IMR-90 (cell line): Measurements from ENCODE around the gene APPBP2.
A peak's percentile ranks its signal among the peaks of the same experiment; 100 is the strongest.

ENCODE experiments used
- CTCF ChIP-seq: conservative IDR thresholded peaks from 2 replicates; pipeline ENCODE4 v1.5.1; 2012; ENCODE audit warnings: mild to moderate bottlenecking, low read depth, low read length, improper control_type of control experiment
- ELK1 ChIP-seq: fragments of 150-350 bp; IDR thresholded peaks from 2 replicates; pipeline ENCODE4 v1.6.1; 2016; ENCODE audit warnings: low read depth, mild to moderate bottlenecking, low read length, moderate library complexity, borderline replicate concordance
- POLR2A ChIP-seq: IDR thresholded peaks from 2 replicates; pipeline ENCODE4 v1.6.1; 2012; ENCODE audit warnings: mild to moderate bottlenecking, low read depth, low read length
- SMC3 ChIP-seq: fragments of 150-350 bp; IDR thresholded peaks from 2 replicates; pipeline ENCODE4 v1.6.1; 2016; ENCODE audit warnings: low read depth, mild to moderate bottlenecking, antibody characterized with exemption, low read length, moderate library complexity

- TF ChIP-seq CTCF, result peak; percentile 98
- TF ChIP-seq ELK1, result no peak
- peak; percentile 91 for TF ChIP-seq SMC3
- TF ChIP-seq POLR2A, result peak; percentile 49; the same call in 1 of the 2 replicates
Observed at GRCh38 chr17:60435244-60436167, 90.5 kb downstream of the APPBP2 start.
